Measurements from ENCODE around the gene GID4.

DNA sequence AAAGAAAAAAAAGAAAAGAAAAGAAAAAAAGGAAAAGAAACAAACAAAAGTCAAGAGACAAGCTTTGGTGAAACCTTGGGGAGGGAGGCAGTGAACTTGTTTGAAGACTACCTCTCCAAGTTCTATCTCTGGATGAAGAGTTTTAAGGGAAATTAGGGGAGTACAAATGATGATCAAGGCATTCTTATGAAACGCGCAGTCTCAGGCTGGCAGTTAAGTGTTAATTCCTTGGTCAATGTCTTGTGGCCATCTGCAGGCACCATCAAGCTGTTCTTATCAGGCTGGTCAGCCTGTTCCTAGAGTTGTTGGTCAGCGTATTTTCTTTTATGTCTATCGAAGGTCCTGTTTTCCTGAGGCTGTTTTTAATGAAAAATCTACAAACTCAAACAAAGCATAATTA lies 40.3 kb downstream of the GID4 start:
- TF ChIP-seq, protein P1, sequence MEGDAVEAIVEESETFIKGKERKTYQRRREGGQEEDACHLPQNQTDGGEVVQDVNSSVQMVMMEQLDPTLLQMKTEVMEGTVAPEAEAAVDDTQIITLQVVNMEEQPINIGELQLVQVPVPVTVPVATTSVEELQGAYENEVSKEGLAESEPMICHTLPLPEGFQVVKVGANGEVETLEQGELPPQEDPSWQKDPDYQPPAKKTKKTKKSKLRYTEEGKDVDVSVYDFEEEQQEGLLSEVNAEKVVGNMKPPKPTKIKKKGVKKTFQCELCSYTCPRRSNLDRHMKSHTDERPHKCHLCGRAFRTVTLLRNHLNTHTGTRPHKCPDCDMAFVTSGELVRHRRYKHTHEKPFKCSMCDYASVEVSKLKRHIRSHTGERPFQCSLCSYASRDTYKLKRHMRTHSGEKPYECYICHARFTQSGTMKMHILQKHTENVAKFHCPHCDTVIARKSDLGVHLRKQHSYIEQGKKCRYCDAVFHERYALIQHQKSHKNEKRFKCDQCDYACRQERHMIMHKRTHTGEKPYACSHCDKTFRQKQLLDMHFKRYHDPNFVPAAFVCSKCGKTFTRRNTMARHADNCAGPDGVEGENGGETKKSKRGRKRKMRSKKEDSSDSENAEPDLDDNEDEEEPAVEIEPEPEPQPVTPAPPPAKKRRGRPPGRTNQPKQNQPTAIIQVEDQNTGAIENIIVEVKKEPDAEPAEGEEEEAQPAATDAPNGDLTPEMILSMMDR (IDR thresholded peaks at IDR 0.05; ENCODE audit: low read depth, low read length, missing input control), result no peak
- TF ChIP-seq NR2F2 (IDR thresholded peaks at IDR 0.05) (no peak), RXRA (IDR thresholded peaks at IDR 0.05) (no peak), SP1 (IDR thresholded peaks at IDR 0.05) (no peak)
